ENCODE measurements around the gene ITIH5.

The ITIH5 gene

DNA sequence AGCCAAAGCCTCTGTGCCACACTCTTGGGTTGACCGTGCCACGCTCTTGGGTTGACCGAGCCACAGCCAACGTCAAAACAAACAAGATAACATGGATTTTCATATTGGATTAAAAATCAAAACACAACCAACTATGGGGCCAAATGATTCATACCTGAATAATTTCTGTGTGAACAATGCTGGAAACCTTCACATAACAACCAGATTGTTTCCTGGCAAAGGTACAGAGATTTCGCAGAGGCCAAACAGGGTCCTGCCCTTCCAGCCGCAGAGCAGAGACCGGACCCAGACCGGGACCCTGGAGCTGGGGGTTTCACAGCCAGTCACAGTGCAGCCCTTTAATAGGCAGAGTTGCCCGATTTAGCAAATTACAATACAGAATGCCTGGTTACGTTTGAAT is 40.5 kb downstream of the ITIH5 start:
- DNase-seq (ENCODE audit: low read depth) = no peak

DNA sequence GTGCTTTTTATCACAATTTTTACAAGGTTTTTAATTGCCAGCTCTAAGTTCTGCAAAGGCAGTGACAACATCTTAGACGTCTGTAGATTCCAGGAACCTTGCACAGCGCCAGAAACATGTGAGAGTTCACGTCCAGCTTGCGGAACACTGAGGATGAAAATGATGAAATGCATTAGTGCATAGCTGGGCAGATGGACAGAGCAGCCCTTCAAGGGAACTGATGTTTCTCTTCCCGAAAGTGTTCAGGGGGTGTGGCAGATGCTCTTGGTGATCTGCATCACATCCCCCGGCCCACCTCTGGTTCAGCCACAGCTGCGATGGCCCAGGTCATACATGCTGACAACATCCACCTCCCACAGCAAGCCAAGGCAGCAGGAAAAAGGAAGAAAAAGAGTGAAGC is 40.9 kb downstream of the ITIH5 start:
- DNase-seq (ENCODE audit: low read depth) = no peak

DNA sequence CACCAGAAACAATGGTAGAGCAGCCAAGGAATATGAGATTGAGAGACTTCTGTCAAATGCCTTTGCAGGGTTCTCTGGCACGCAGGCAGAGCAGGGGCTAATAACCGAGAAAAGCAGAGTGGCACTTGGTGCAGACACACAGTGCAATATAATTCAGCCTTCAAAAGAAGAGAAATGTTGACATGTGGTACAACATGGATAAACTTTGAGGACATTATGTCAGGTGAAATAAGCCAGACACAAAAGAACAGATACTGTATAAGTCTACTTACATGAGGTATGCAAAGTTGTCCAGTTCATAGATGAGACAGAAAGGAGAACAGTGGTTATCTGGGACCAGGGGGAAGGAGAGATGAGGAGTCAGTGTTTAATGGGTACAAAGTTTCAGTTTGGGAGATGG is 41.8 kb downstream of the ITIH5 start:
- no peak for DNase-seq (ENCODE audit: low read depth)

DNA sequence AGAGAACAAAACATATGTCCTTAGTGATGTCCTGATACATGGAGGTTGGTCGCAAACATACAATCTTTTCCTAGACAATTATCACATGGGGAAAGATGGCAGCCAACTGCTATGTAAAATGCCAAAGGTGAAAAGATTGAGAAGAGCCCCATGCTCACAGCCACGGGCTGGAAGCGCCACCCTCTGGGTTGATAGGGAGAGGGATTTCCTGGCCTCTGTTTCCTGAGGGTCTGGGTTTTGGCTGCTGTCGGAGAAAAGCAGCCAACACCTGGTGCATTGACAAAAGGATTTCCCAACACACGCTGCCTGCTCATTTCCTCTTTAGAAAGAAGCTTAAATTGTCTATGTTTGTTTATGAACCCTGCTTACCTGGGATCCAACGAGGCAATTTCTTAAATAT is 43.8 kb downstream of the ITIH5 start:
- DNase-seq (ENCODE audit: low read depth) = no peak

DNA sequence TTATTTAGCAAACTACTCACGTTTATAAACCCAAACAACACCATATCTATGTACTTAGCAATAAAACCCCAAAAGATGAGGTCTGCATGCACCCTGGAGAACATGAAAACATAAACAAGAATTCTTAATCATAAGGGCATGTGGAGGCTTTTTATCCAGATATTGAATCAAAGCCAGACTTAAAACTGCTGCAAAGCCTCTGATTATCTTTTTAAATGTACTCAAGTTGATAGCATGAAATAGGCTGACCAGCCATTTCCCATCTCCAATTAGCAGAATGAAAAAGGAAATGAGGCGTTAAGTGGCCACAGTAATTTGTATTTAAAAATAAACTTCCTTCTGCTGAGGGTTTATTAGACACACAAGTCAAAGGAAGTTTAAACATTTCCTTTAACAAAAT is 48.3 kb downstream of the ITIH5 start:
- no peak for DNase-seq (ENCODE audit: low read depth)

DNA sequence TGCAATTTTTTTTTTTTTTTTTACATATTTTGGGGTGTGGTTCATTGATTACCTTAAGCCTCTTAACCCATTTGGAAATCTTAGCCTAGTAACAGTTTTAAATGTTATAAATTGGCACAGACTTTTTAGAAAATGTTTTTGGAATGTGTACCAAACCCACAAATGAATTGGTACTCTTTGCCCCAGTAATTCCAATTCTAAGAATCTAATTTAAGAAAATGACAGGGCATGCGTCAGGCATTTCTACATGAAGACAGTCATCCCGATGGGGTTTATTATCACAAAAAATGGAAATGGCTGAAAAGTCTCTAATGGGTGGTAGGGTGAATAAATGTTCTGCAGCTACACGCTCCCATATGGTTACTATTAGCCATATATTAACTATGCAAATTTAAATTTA is 54.9 kb downstream of the ITIH5 start:
- DNase-seq (ENCODE audit: low read depth) = no peak

DNA sequence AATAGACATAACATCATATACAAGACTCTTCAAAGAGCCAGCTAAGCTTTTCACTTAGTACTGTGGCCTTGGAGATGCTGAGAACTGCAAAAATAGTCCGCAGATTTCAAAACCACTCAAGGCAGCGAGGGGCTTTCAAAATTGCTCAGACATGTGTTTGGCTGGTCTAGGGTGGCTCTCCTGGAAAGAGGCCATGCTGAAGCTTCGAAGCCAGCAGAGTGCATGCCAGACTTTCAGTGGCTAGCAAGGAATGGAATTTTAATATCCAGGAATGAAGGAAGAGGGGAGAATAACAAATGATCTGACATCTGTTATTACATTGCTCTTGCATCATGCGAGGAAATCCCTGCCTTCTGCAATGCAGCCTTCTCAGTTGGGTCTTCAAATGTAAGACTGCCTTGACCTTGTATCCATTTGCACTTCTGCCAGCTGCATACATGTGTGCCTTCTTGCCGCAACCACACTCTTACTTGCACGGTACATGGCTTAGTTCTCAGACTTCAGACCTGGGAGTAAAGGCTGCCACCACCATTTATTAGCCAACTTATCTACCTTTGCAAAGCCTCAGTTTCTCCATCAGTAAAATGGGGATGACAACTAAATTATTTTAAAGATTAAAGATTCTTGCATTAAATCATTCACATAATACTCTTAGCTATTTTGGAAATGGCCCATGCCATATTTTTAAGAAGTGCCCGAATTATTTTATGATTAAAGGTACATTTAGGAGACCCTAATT is 55.9 kb downstream of the ITIH5 start:
- DNase-seq (ENCODE audit: low read depth) = no peak

DNA sequence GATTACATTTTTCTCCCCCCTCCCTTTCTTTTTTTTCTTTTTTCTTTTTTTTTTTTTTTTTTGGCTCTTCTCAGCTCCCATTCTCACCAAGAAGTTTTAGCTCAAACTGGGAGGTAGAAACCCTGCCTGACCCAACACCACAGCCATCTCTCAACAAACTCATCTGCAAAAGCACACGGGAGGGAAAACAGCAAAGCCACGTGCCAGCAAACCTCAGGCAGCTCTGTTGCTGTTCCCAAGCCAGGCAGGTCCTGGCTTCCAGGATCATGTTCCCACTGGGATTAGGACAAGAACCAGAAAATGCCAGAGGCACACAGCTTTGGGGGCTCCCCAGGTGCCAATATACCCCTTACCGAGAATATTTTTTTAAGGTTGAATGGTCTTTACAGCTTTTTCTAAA is 56.7 kb downstream of the ITIH5 start:
- DNase-seq (ENCODE audit: low read depth) = no peak

DNA sequence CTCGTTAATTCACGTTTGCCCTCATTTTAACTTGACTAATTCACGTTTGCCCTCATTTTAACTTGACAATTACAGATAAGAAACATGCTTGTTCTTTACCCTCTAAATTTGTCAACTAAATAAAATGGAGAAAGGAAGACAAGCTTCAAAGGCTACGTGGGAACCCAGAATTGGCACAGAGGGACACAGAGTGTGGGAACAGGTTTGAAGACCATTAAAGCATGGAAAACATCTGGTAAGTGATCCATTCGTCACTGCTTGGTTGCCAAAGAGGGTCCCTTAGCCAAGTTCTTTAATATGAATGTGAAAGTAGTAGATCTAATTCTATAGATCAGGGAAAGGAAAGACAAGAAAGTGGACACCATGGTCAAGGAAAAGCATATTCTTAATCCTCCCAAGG is 57.2 kb downstream of the ITIH5 start:
- DNase-seq (ENCODE audit: low read depth) = no peak

DNA sequence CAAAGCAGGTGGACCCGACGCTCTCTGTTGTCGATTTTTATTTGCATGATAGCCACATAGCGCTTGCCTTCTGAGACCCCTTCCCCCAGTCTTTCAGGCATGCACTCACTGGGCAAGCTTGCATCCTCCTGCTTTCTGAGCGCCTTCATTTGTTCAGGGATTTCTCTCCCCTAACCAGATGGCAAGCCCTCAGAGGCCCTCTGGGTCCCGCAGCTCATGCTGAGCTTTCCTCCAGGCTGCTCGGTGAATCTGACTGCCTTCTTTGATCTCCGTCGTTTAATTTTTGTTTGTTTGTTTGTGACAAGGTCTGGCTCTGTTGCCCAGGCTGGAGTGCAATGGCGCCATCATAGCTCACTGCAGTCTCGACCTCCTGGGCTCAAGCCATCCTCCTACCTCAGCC is 58.8 kb downstream of the ITIH5 start:
- DNase-seq (ENCODE audit: low read depth) = no peak

DNA sequence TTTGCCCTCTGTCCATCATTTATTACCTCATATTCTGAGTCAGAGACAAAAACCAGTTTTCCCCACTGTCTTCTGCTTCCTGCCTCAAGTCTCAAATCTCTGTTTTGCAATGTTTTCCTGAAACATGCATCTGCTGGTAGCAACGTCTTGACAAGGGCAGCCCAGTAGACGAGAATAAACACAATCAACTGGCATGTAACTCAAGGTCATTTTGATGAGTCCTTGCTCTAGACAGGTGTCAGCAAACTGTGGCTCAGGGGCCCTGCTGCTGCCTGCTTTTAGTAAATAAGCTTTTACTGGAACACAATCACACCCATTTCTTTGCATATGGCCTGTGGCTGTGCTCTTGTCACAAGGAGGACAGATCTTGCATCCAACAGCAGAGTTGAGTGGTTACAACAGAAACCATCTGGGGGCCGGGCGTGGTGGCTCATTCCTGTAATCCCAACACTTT is 59.8 kb downstream of the ITIH5 start:
- DNase-seq (ENCODE audit: low read depth) = no peak

DNA sequence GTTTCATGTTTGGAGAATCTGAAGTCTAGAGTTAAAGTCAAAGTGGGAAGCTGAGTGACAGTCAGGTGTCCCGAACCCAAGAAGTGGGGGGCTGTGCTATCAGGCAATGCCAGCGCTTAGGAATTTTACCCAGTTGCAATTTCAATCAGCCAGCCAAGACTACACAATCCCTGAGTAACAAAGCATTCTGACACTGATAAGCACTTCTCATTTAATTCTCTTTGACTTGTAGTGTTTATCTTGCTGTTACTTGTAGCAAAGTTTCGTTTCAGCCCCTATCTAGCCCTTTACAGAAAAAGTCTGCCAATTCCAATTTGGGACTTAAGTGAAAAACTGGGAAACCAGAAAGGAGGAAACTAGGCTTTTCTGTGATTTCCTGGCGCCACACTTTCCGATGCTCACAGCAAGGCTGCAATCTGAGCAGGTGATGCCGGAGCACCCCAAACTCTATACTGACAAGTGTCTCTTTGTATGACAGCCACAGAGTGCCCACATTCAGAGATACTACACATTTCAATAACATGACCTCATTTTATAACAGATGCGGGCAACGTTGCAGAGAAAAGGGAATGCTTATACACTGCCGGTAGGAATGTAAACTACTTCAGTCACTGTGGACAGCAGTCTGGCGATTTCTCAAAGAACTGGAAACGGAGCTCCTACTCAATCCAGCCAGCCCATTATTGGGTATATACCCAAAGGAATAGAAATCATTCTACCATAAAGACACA is 61.0 kb downstream of the ITIH5 start:
- DNase-seq (ENCODE audit: low read depth) = no peak

DNA sequence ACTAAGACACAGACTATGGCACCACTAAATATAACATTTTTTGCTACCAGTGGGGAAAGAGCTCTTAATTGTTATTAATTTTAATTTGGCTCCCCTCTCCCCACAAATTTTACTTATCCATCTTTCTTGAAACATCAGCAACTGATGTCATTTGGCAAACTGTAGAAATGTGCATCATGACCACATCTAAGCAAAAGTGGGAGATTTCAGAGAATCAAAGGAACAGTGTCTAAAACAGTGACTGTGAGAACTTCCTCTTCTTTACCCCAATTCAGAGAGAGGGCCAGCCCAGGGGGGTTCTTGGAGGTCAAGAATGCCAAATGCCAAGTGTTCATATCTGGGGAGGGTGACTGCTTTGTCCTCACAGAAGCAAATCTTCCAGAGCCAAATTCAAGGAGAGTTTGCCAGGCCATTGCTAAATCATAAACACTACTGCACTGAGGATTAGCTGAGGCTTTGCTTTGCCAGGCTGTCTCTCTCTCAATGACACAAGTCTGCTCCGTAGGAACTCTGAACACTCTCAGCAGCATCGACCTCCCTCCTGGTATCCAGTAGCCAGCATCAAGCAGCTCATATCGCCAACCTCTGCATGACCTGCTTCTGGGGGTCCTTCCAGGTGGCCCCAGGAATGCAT is 65.6 kb downstream of the ITIH5 start:
- DNase-seq (ENCODE audit: low read depth) = no peak

DNA sequence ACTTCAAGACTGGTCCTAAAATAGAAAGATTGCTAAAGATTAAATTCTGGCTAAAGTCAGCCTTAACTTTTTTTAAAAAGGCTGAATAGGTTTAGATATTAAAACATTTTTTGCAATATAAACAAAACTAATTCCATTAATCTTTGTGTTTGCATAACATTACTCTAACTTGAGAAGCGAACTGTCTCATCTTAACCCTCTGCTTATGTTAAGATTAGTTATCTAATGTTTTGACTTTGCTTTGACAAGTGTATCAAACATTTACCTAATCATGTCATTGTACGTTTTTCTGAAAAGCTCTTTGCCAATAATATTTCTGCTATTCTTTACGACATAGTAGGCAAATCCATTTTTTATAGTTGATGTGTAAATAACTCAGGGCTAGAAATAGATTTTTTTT is 68.0 kb downstream of the ITIH5 start:
- no peak for DNase-seq (ENCODE audit: low read depth)

DNA sequence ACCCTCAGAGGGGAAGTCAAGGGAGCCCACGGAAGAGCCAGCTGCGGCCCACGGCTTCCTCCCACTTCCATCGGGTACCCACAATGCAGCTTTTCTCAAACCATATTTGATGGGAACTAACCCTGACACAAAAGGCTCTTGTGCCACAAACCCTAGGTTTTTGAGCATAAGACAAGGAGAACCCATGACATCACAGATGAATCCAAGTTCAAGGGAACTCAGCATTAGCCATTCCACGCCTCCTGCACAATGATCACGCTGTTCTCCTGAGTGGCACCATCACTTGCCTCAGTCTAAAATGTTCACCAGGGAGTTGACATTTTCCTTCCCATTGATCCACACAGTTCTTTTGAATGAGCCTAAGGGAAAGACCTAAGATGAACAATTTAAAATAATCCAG is 70.4 kb downstream of the ITIH5 start:
- DNase-seq (ENCODE audit: low read depth) = no peak

DNA sequence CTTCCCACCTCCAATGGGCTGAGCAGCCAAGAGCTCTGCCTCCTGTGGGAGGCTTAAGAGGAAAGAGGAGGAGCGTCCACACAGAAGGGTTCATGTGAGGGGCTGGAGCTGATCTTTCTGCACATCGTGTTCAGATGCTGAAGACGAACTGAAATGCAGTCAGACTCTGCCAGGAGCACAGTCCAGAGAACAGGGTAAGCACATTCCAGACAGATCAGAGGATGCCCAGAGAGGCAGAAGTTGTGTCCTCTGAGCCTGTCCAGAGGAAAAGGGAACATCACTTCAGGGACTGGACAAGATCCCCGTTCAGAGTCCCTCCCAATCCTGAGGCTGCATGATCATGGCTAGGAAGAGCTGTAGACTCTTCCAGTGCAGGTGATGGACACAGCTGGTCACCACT is 72.9 kb downstream of the ITIH5 start:
- no peak for DNase-seq (ENCODE audit: low read depth)

DNA sequence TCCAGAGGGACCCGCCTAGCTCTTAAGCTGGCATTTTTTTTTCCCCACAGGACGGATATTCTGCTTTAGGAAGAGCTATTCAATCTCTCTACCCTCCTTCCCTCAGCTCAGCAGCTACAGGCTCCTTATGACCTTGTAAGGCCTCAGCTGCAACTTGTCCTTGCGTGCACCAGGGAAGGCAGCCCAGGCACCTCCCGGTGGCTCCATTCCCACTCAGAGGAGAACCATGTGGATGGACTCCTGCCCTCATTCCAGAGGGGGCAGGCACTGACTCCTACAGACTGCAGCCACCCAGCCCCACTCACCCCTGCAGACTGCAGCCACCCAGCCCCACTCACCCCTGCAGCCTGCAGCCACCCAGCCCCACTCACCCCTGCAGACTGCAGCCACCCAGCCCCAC is 73.7 kb downstream of the ITIH5 start:
- DNase-seq (ENCODE audit: low read depth) = no peak

DNA sequence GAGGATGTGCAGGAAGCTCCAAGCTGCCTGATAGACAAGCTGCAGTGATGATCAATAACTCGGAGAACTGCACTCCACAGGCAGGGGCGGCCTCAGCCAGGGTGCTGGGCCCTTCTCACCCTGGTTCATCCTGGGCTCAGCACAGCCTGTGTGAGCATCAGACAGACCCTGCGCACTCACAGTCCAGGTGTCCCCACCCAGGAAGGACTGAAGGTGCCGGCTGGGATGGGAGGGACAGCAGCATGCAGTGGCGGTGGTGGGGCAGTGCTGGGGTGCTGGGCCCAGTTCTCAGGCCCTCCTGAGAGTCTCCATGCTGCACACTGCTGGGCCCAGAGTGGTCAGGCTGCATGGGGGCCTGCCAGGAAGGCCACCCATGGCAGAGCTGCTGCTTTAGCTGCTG is 74.1 kb downstream of the ITIH5 start:
- no peak for DNase-seq (ENCODE audit: low read depth)

DNA sequence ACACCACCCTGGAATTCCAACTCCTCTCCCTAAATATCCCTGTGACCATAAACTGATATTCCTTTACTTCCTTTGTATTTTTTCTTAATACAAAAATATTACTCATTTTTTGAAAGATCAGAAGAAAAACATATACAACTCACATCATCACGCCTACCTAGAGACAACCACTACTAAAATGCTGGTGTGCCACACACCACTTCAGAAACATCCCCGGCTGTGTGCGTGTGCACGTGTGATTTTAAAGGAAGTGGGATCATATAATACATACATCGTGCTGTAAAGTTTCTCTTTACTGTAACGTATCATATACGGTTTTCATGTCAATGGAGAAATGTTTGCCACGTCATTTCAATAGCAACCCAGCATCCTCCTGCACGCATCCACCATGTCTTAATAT is 76.5 kb downstream of the ITIH5 start:
- DNase-seq (ENCODE audit: low read depth) = no peak

DNA sequence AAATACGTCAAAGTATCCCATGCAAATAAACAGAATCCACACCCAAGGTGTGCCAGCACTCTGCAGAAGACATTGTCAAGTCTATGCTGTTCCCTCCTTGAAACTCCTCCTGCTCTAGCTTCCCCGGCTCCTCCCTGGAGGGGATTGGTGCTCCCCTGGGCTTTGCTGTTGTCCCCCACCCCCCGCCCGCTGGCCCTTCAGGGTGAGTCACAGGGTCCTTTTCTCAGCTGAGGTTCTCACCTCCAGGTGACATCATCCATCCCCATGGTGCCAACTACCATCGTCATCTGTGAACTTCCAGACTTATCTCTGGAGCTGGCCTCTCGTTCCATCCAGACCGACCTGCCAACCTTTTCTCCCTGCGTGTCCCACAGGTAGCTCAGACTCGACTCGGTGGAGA is 77.0 kb downstream of the ITIH5 start:
- DNase-seq (ENCODE audit: low read depth) = no peak

DNA sequence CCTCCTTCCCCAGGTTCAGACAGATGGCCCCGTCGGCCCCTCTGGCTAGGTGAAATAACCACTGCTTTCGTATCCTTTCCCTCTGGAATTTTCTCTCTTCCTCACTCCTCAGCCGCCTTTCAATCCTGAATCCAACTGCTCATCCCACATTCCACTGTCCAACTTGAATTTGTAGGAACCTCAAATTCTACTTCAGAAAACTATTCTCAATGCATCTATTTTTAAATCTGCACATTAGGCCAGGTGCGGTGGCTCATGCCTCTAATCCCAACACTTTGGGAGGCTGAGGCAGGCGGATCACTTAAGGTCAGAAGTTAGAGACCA is 78.9 kb downstream of the ITIH5 start:
- no peak for DNase-seq (ENCODE audit: low read depth)

DNA sequence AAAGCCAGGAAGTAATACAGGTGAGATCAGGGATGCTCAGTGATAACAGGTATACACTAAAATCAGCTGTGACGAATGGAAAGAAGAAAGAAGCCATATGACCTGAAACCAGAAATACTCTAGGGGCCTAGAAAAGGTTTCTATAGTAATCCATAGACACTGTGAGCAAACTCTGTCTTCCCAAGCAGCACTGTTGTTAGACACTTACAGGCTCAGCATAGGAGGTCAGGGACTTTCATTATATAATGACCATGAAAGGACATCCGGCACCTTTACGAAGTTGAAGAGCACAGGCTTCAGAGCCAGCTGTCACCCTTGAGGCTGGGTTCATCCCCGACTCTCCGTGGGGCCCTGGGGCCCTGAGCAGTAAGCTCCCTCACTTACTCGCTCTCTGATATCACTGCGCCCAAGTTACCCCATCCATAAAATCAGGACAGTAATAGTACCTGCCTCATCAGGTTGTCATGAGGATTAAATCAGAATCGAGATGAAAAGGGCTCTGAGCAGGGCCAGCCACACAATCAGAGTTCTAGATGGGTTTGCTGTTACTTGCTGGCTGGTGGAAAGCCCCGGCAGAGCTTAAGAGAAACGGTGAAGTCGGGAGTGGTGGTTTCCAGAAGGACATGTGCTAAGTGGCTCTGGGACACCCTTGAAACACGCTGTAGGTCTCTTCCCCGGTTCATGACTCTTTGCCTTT is 79.5 kb downstream of the ITIH5 start:
- no peak for DNase-seq (ENCODE audit: low read depth)

DNA sequence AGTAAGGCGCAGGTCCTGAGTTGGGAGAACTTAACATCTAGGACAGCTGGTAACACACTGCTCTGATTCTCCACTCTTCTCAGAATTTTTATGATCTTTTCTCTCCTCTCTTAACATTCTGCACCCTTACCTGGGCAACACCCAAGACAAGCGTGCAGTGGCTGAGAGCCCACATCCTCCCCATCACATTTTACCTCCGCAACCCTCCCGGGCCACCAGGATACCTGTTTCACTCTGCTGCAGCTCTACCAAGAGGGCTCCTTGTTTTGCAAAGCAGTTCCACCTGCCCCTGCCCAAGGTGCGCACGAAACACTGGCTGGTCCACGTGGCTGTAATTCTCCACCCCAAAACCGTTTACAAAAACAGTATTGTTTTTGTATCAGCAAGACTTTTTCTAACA is 81.5 kb downstream of the ITIH5 start:
- no peak for DNase-seq (ENCODE audit: low read depth)

Data from non-pigmented ciliary epithelial cell (primary cell).